Measurements from ENCODE around the gene DCXR.

The DCXR gene

DNA sequence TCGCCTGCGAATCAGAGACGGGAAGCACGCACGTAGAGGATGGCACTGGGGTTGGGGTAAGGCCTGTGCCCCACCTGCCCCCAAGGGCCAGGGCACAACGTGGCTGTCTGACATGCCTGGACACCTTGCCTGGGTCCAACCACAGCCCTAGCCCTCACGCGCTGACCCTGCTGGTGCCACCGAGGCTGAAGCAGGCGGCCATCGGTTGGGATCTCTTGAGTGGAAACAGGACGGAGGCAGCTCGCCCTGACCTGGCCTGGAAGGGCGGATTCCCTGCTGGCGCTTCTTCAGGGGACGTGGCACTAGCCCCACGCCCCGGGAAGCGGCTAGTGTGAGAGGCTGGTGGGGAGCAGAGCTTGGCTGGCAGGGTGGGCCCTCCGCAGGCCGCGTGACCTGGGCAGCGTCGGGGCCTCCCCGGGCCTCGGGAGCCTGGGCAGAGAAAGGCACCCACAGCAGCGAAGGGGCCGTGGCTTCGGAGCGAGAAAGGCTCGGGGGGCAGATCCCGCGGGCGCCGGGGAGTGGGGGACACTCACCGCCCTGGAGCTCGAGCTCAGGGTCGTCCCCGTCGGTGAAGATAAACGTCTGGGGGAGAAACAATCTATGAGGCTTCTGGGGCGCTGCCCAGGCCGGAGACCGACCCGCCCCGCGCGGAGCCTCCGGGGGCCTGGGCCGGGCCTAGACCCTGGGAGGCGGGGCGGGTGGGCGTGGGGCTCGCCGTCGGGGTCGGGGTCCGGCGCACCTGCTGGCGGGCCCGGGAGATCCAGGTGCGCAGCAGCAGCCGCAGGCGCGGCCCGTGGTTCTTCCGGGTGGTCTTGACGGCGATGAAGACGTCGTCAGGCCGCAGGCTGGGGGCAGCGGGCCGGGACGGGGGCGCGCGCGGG is 13.5 kb upstream of the DCXR start:
- H3K27ac ChIP-seq (ENCODE audit: extremely low read depth, low read depth, low read length) = peak overlapping the region; percentile 68
- H3K9me3 ChIP-seq (ENCODE audit: control insufficient read depth, insufficient read depth, low read depth, low read length) = no peaks in the 10 kb centered on the region
- H3K36me3 ChIP-seq (ENCODE audit: control insufficient read depth in 2 of 2, insufficient read depth in 1 of 2, low read length in 2 of 2) = peaks cover 0 to 78% of the 10 kb centered on the region in 2 experiments; a peak in 2 of 3 replicates
- H3K4me1 ChIP-seq (ENCODE audit: control insufficient read depth, insufficient read depth, low read length) = peaks cover 7% of the 10 kb centered on the region
- peak overlapping the region; percentile 83 for H3K4me3 ChIP-seq (ENCODE audit: low read depth, low read length)
- CTCF ChIA-PET = interaction anchor here (0.6 to 1.3 kb wide), 3 partner anchors 13 to 61 kb away, joined by 3 to 6 read pairs (median 5); partner anchors contain the start of gene DCXR
- POLR2A ChIA-PET = interaction anchor here (1.3 to 14.2 kb wide), 4 partner anchors 9 to 19 kb away, joined by 4 to 96 read pairs (median 30); partner anchors contain the start of genes DCXR and RAC3
- TF ChIP-seq, protein P1, sequence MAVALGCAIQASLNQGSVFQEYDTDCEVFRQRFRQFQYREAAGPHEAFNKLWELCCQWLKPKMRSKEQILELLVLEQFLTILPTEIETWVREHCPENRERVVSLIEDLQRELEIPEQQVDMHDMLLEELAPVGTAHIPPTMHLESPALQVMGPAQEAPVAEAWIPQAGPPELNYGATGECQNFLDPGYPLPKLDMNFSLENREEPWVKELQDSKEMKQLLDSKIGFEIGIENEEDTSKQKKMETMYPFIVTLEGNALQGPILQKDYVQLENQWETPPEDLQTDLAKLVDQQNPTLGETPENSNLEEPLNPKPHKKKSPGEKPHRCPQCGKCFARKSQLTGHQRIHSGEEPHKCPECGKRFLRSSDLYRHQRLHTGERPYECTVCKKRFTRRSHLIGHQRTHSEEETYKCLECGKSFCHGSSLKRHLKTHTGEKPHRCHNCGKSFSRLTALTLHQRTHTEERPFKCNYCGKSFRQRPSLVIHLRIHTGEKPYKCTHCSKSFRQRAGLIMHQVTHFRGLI (tag by site-specific recombination; IDR thresholded peaks at IDR 0.05) = no peak
- no peak for TF ChIP-seq ZNF416 (tag by site-specific recombination; IDR thresholded peaks at IDR 0.05)
- TF ChIP-seq ZNF335 (tag by site-specific recombination; conservative IDR thresholded peaks at IDR 0.05) = peak; percentile 73; the same call in 1 of the 2 replicates
- TF ChIP-seq ZNF133 (tag by site-specific recombination; IDR thresholded peaks at IDR 0.05) = no peak
- TF ChIP-seq, protein P2, sequence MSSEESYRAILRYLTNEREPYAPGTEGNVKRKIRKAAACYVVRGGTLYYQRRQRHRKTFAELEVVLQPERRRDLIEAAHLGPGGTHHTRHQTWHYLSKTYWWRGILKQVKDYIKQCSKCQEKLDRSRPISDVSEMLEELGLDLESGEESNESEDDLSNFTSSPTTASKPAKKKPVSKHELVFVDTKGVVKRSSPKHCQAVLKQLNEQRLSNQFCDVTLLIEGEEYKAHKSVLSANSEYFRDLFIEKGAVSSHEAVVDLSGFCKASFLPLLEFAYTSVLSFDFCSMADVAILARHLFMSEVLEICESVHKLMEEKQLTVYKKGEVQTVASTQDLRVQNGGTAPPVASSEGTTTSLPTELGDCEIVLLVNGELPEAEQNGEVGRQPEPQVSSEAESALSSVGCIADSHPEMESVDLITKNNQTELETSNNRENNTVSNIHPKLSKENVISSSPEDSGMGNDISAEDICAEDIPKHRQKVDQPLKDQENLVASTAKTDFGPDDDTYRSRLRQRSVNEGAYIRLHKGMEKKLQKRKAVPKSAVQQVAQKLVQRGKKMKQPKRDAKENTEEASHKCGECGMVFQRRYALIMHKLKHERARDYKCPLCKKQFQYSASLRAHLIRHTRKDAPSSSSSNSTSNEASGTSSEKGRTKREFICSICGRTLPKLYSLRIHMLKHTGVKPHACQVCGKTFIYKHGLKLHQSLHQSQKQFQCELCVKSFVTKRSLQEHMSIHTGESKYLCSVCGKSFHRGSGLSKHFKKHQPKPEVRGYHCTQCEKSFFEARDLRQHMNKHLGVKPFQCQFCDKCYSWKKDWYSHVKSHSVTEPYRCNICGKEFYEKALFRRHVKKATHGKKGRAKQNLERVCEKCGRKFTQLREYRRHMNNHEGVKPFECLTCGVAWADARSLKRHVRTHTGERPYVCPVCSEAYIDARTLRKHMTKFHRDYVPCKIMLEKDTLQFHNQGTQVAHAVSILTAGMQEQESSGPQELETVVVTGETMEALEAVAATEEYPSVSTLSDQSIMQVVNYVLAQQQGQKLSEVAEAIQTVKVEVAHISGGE (tag by site-specific recombination; conservative IDR thresholded peaks at IDR 0.05; ENCODE audit: low read depth) = no peak
- no peak for TF ChIP-seq ZNF707 (tag by site-specific recombination; IDR thresholded peaks at IDR 0.05)
- TF ChIP-seq ZNF529 (tag by site-specific recombination; IDR thresholded peaks at IDR 0.05; ENCODE audit: insufficient replicate concordance) = no peak
- no peak for TF ChIP-seq ZNF175 (tag by site-specific recombination; IDR thresholded peaks at IDR 0.05)
- TF ChIP-seq ZIC2 (tag by site-specific recombination; IDR thresholded peaks at IDR 0.05) = no peak
- TF ChIP-seq, protein P3, sequence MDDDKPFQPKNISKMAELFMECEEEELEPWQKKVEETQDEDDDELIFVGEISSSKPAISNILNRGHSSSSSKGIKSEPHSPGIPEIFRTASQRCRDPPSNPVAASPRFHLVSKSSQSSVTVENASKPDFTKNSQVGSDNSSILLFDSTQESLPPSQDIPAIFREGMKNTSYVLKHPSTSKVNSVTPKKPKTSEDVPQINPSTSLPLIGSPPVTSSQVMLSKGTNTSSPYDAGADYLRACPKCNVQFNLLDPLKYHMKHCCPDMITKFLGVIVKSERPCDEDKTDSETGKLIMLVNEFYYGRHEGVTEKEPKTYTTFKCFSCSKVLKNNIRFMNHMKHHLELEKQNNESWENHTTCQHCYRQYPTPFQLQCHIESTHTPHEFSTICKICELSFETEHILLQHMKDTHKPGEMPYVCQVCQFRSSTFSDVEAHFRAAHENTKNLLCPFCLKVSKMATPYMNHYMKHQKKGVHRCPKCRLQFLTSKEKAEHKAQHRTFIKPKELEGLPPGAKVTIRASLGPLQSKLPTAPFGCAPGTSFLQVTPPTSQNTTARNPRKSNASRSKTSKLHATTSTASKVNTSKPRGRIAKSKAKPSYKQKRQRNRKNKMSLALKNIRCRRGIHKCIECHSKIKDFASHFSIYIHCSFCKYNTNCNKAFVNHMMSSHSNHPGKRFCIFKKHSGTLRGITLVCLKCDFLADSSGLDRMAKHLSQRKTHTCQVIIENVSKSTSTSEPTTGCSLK (tag by site-specific recombination; IDR thresholded peaks at IDR 0.05) = no peak
- no peak for TF ChIP-seq ZNF223 (tag by site-specific recombination; IDR thresholded peaks at IDR 0.05)
- TF ChIP-seq, protein P4, sequence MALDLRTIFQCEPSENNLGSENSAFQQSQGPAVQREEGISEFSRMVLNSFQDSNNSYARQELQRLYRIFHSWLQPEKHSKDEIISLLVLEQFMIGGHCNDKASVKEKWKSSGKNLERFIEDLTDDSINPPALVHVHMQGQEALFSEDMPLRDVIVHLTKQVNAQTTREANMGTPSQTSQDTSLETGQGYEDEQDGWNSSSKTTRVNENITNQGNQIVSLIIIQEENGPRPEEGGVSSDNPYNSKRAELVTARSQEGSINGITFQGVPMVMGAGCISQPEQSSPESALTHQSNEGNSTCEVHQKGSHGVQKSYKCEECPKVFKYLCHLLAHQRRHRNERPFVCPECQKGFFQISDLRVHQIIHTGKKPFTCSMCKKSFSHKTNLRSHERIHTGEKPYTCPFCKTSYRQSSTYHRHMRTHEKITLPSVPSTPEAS (tag by site-specific recombination; IDR thresholded peaks at IDR 0.05) = no peak
- TF ChIP-seq IKZF3 (tag by site-specific recombination; IDR thresholded peaks at IDR 0.05) = no peak
- no peak for TF ChIP-seq ZNF571 (tag by site-specific recombination; IDR thresholded peaks at IDR 0.05)
- peak; percentile 19; the same call in 1 of the 2 replicates for TF ChIP-seq SP3 (tag by site-specific recombination; IDR thresholded peaks at IDR 0.05)
- TF ChIP-seq MYNN (tag by site-specific recombination; IDR thresholded peaks at IDR 0.05; ENCODE audit: borderline replicate concordance) = no peak
- TF ChIP-seq ZXDB (tag by site-specific recombination; IDR thresholded peaks at IDR 0.05) = no peak
- TF ChIP-seq, protein P5, sequence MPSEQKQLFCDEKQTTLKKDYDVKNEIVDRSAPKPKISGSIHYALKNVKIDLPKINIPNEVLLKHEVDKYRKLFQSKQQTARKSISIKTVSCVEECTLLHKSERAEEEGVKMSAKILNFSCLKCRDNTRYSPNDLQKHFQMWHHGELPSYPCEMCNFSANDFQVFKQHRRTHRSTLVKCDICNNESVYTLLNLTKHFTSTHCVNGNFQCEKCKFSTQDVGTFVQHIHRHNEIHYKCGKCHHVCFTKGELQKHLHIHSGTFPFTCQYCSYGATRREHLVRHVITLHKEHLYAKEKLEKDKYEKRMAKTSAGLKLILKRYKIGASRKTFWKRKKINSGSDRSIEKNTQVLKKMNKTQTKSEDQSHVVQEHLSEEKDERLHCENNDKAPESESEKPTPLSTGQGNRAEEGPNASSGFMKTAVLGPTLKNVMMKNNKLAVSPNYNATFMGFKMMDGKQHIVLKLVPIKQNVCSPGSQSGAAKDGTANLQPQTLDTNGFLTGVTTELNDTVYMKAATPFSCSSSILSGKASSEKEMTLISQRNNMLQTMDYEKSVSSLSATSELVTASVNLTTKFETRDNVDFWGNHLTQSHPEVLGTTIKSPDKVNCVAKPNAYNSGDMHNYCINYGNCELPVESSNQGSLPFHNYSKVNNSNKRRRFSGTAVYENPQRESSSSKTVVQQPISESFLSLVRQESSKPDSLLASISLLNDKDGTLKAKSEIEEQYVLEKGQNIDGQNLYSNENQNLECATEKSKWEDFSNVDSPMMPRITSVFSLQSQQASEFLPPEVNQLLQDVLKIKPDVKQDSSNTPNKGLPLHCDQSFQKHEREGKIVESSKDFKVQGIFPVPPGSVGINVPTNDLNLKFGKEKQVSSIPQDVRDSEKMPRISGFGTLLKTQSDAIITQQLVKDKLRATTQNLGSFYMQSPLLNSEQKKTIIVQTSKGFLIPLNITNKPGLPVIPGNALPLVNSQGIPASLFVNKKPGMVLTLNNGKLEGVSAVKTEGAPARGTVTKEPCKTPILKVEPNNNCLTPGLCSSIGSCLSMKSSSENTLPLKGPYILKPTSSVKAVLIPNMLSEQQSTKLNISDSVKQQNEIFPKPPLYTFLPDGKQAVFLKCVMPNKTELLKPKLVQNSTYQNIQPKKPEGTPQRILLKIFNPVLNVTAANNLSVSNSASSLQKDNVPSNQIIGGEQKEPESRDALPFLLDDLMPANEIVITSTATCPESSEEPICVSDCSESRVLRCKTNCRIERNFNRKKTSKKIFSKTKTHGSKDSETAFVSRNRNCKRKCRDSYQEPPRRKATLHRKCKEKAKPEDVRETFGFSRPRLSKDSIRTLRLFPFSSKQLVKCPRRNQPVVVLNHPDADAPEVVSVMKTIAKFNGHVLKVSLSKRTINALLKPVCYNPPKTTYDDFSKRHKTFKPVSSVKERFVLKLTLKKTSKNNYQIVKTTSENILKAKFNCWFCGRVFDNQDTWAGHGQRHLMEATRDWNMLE (tag by site-specific recombination; conservative IDR thresholded peaks at IDR 0.05; ENCODE audit: low read depth) = no peak
- no peak for TF ChIP-seq ZBTB17 (tag by site-specific recombination; IDR thresholded peaks at IDR 0.05)
- no peak for TF ChIP-seq TCF7L2 (IDR thresholded peaks at IDR 0.05; ENCODE audit: borderline replicate concordance, low read depth, low read length)
- TF ChIP-seq ZSCAN16 (tag by site-specific recombination; IDR thresholded peaks at IDR 0.05) = no peak
- no peak for TF ChIP-seq SP7 (tag by site-specific recombination; IDR thresholded peaks at IDR 0.05)
- no peak for TF ChIP-seq ZNF366 (tag by site-specific recombination; conservative IDR thresholded peaks at IDR 0.05)
- no peak for TF ChIP-seq ZNF16 (tag by site-specific recombination; IDR thresholded peaks at IDR 0.05; ENCODE audit: low read depth)
